Omental fat pad (tissue), 4 donors: Measurements from ENCODE around the gene MTCH2. TPM values are rescaled to one million over a fixed set of nuclear protein-coding genes. Genes with fewer than 3 reads are reported as not detected.

Source experiments
- ATAC-seq: fragments of 150-250 bp; one replicate; pipeline ENCODE4 v1.9.1; 2016; ENCODE audit warnings: mild to moderate bottlenecking, moderate library complexity; ENCODE audit not compliant: low FRiP score
- DNase-seq: peaks from one replicate; pipeline ENCODE4 v3.0.0-alpha.2; 2019; ENCODE audit warnings: low spot score
- CTCF ChIP-seq, 3 donors: fragments of 450-650 bp; IDR thresholded peaks; one replicate each; pipeline ENCODE4 v1.5.1; 2016 to 2017; ENCODE audit warnings: antibody characterized with exemption in 3 of 3, mild to moderate bottlenecking in 3 of 3, moderate library complexity in 2 of 3
- total RNA-seq, 4 donors: library from RNA; depleted of rRNA; stranded (reverse); fragments of >200 nt; gene quantifications; one replicate each; pipeline ENCODE4 v1.1.0, GENCODE V29; 2016

Gene MTCH2
- total RNA-seq, 4 donors from 2014 or later: 38.6 to 68.9 (median 55.6) TPM

GRCh38 chr11:47631473-47631872, 10.9 kb downstream of the MTCH2 start:
- no peak for TF ChIP-seq CTCF (IDR thresholded peaks at IDR 0.05)
- ATAC-seq: no peak

GRCh38 chr11:47628026-47628425, 14.3 kb downstream of the MTCH2 start:
- ATAC-seq (no peak), DNase-seq (no peak)
- no peak for TF ChIP-seq CTCF (IDR thresholded peaks at IDR 0.05)

More at GRCh38 chr11:47631473-47631872, 10.9 kb downstream of the MTCH2 start:
- no peak for DNase-seq

GRCh38 chr11:47626234-47626633, 16.1 kb downstream of the MTCH2 start:
- ATAC-seq (no peak), DNase-seq (no peak)
- TF ChIP-seq CTCF (IDR thresholded peaks at IDR 0.05): no peak

GRCh38 chr11:47620836-47621378, 21.5 kb downstream of the MTCH2 start:
- DNase-seq: no peak
- no peak for ATAC-seq
- TF ChIP-seq CTCF (IDR thresholded peaks at IDR 0.05): no peak

GRCh38 chr11:47617417-47617809, 24.9 kb downstream of the MTCH2 start:
- TF ChIP-seq CTCF (IDR thresholded peaks at IDR 0.05): no peak

GRCh38 chr11:47616726-47617416, 25.5 kb downstream of the MTCH2 start:
- DNase-seq: no peak
- peak; percentile 75 for ATAC-seq
- TF ChIP-seq CTCF (IDR thresholded peaks at IDR 0.05): no peak

More at GRCh38 chr11:47617417-47617809, 24.9 kb downstream of the MTCH2 start:
- DNase-seq (no peak), ATAC-seq (no peak)

- DNase-seq (no peak), ATAC-seq (no peak)
- TF ChIP-seq CTCF (IDR thresholded peaks at IDR 0.05): no peak
Measured at GRCh38 chr11:47615249-47615648, 27.1 kb downstream of the MTCH2 start.
